Smooth muscle cell of bladder (primary cell): ENCODE measurements around the gene SSR3. TPM values are rescaled to one million over a fixed set of nuclear protein-coding genes. Genes with fewer than 3 reads are reported as not detected.

Experiments
- total RNA-seq: library from RNA; depleted of rRNA; stranded (reverse); fragments of >200 nt; gene quantifications from 2 replicates; pipeline ENCODE4 v1.2.3, GENCODE V29; 2014

SSR3 gene
- 190 and 328 TPM in 2 replicates for total RNA-seq

GRCh38 chr3:156554842-156555687, at the start of gene SSR3:
Gene SSR3 (minus strand): TSS chr3:156555117. CDS start chr3:156555089, 28 bp downstream.

Other genes starting within 250 kb of the SSR3 start
- 36.1 and 37.0 TPM in 2 replicates for gene TIPARP, start 119.5 kb upstream of the SSR3 start, total RNA-seq